Activated B cell treated with CpG ODN at 0.5 μM for 24 hours (primary cell): ENCODE measurements around the gene ISL2. TPM values are rescaled to one million over a fixed set of nuclear protein-coding genes. Genes with fewer than 3 reads are reported as not detected.

Source experiments
- ATAC-seq: fragments of 200-7000 bp; cut with Tn5 transposase; one replicate; pipeline ENCODE4 v1.10.0; 2021; ENCODE audit warnings: low read depth, mild to moderate bottlenecking, moderate library complexity
- CTCF ChIA-PET: fragments of 350-600 bp; sonication (Branson Sonifier 250); formaldehyde crosslinking; loops from one replicate; lab custom pipeline; 2021; ENCODE audit warnings: antibody characterized with exemption; lab: Charles Lee
- POLR2A ChIA-PET: fragments of 350-600 bp; sonication (Branson Sonifier 250); formaldehyde crosslinking; loops from one replicate; lab custom pipeline; 2021; ENCODE audit warnings: antibody characterized with exemption; lab: Charles Lee
- DNase-seq: peaks from one replicate; pipeline ENCODE4 v3.0.0; 2022
- H3K27ac Mint-ChIP-seq: one replicate; pipeline ENCODE4 v1.8.0; 2020; ENCODE audit warnings: mixed read lengths
- H3K27me3 Mint-ChIP-seq: one replicate; pipeline ENCODE4 v1.8.0; 2021; ENCODE audit warnings: mixed read lengths
- H3K36me3 Mint-ChIP-seq: one replicate; pipeline ENCODE4 v1.8.0; 2021; ENCODE audit warnings: low read depth, mixed read lengths
- H3K4me1 Mint-ChIP-seq: one replicate; pipeline ENCODE4 v1.8.0; 2021; ENCODE audit warnings: mixed read lengths
- H3K4me3 Mint-ChIP-seq: one replicate; pipeline ENCODE4 v1.8.0; 2020; ENCODE audit warnings: mild to moderate bottlenecking, mixed read lengths
- H3K9me3 Mint-ChIP-seq: one replicate; pipeline ENCODE4 v1.8.0; 2020; ENCODE audit warnings: mixed read lengths
- intact Hi-C: fragments of 100-400 bp; cut with micrococcal nuclease; formaldehyde crosslinking; loops from one replicate; pipeline ENCODE4 v1.15.1; 2024
- total RNA-seq: library from RNA; stranded (reverse); gene quantifications from 2 replicates; pipeline ENCODE4 v1.2.3, GENCODE V29; 2022
- TF ChIP-seq, protein P1 (sequence below): fragments of 200-600 bp; IDR thresholded peaks from one replicate; pipeline ENCODE4 v1.8.0; 2022; ENCODE audit warnings: antibody characterized with exemption, mild to moderate bottlenecking

ISL2 gene
- total RNA-seq, 1 donor from 2014 or later, result 0.35 TPM

DNA sequence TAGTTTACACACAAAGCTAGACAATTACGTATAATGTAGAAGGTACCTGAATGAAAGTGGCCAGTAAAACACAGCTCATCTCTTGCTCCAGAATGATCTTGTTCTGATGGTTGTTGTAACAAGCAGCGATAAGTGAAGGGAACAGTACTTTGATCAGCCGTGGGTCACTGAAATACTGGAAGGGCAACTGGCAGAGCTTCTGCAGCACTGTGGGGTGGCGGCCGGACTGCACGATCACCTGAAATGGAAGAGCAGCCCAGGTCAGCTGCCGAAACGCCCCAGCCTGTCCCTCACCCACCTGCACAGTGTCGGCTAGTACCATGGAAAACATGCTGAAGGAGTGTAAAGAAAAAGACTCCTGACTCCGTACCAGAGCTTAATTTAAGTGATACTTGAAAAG lies 17.3 kb downstream of the ISL2 start:
- H3K36me3 Mint-ChIP-seq, result peaks cover 22% of the 10 kb centered on the region
- no peaks in the 10 kb centered on the region for H3K4me1 Mint-ChIP-seq
- TF ChIP-seq, protein P1, sequence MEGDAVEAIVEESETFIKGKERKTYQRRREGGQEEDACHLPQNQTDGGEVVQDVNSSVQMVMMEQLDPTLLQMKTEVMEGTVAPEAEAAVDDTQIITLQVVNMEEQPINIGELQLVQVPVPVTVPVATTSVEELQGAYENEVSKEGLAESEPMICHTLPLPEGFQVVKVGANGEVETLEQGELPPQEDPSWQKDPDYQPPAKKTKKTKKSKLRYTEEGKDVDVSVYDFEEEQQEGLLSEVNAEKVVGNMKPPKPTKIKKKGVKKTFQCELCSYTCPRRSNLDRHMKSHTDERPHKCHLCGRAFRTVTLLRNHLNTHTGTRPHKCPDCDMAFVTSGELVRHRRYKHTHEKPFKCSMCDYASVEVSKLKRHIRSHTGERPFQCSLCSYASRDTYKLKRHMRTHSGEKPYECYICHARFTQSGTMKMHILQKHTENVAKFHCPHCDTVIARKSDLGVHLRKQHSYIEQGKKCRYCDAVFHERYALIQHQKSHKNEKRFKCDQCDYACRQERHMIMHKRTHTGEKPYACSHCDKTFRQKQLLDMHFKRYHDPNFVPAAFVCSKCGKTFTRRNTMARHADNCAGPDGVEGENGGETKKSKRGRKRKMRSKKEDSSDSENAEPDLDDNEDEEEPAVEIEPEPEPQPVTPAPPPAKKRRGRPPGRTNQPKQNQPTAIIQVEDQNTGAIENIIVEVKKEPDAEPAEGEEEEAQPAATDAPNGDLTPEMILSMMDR, result no peak
- no peaks in the 10 kb centered on the region for H3K9me3 Mint-ChIP-seq
- POLR2A ChIA-PET, result no interaction called here
- peaks cover 2% of the 10 kb centered on the region for H3K27me3 Mint-ChIP-seq
- intact Hi-C loops, result no loop called here
- CTCF ChIA-PET, result interaction anchor here (0.7 kb wide), 1 partner anchor 644 kb away, joined by 3 read pairs; no protein-coding TSS in a partner anchor
- ATAC-seq (no peak), DNase-seq (no peak)
- H3K4me3 Mint-ChIP-seq, result no peak overlapping the region
- H3K27ac Mint-ChIP-seq, result no peak overlapping the region

DNA sequence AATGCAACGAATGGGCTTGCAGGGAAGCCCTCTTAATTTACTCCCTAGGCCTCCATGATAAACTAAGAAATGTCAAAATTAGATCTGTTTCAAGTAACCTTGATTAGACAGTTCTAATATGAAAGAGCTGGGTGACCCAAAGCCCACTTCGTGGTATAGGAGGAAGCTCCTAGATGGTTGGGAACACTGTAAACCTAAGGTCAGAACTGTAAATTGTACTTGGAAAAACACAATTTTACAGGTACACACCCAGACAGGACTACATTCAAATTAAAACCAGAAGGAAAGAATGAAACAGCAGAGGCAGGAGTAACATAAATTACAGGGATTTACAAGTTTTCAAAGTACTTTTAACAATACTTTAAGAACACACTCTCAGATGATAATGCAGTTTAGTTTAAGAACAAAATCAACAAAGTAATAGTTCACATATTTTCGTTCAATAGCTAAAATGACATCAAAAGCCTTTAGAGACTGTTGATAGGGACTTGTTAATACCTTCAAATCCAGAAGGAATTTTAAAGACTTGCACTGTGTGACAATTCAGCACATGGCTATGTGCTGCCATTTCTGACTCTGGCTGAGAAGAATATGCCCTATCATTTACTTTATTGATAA lies 18.4 kb downstream of the ISL2 start:
- intact Hi-C loops, result no loop called here
- TF ChIP-seq, protein P1, result no peak
- Mint-ChIP-seq H3K27ac (no peak overlapping the region), H3K4me3 (no peak overlapping the region), H3K27me3 (no peaks in the 10 kb centered on the region), H3K9me3 (no peaks in the 10 kb centered on the region), H3K4me1 (no peaks in the 10 kb centered on the region), H3K36me3 (peaks cover 26% of the 10 kb centered on the region)
- DNase-seq (no peak), ATAC-seq (no peak)
- ChIA-PET CTCF (interaction anchor here (0.7 kb wide), 1 partner anchor 643 kb away, joined by 3 read pairs; no protein-coding TSS in a partner anchor), POLR2A (interaction anchor here (0.5 kb wide), 1 partner anchor 486 kb away, joined by 6 read pairs; no protein-coding TSS in a partner anchor)

DNA sequence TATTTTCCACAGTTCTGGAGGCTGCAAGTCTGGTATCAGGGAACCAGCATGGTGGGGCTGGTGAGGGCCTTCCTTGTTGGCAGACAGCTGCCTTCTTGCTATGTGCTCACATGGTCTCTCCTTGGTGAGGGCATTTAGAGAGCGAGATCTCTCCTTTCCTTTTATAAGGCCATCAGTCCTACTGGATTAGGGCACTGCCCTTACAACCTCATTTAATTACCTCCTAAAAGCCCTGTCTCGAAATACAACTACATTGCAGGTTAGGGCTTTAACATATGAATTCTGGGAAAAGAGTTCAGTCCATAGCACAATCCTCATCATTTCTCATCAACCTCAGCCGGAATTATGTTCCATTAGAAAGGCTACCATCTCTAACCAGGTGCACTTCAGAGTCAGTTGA lies 21.9 kb downstream of the ISL2 start:
- POLR2A ChIA-PET, result no interaction called here
- peaks cover 17% of the 10 kb centered on the region for H3K36me3 Mint-ChIP-seq

DNA sequence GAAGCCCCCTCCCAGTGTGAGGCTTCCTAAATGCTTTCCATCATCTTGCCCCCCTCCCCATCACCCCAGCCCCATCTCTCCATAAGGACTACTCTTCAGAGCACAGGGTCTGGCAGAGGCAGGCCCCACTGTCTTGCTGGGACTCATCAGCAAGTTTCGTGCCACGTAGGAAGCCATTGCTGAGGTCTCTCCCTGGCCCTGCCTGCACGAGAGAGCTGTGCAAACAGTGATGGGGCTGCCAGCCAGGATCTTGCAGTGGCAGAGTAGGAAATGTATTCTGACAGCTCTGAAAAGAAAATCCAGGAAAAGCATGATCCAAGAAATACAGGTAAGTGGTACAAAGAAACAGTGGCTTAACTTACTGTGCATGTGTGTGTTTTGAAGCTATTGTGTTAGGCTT lies 22.6 kb downstream of the ISL2 start:
- TF ChIP-seq, protein P1, result no peak
- Mint-ChIP-seq H3K36me3 (peaks cover 10% of the 10 kb centered on the region), H3K4me1 (no peaks in the 10 kb centered on the region), H3K27ac (no peak overlapping the region), H3K27me3 (no peaks in the 10 kb centered on the region), H3K9me3 (no peaks in the 10 kb centered on the region), H3K4me3 (no peak overlapping the region)
- DNase-seq, result no peak
- ATAC-seq, result no peak
- intact Hi-C loops, result no loop called here
- ChIA-PET CTCF (no interaction called here), POLR2A (no interaction called here)

More for the DNA sequence above, 21.9 kb downstream of the ISL2 start:
- H3K4me1 Mint-ChIP-seq, result no peaks in the 10 kb centered on the region
- H3K4me3 Mint-ChIP-seq, result no peak overlapping the region
- CTCF ChIA-PET, result no interaction called here
- TF ChIP-seq, protein P1, result no peak
- DNase-seq (no peak), ATAC-seq (no peak)
- intact Hi-C loops, result no loop called here
- no peaks in the 10 kb centered on the region for H3K9me3 Mint-ChIP-seq
- no peak overlapping the region for H3K27ac Mint-ChIP-seq
- no peaks in the 10 kb centered on the region for H3K27me3 Mint-ChIP-seq

- Mint-ChIP-seq H3K4me3 (no peak overlapping the region), H3K27me3 (no peaks in the 10 kb centered on the region), H3K27ac (no peak overlapping the region), H3K4me1 (no peaks in the 10 kb centered on the region), H3K36me3 (peaks cover 10% of the 10 kb centered on the region), H3K9me3 (no peaks in the 10 kb centered on the region)
- ChIA-PET POLR2A (no interaction called here), CTCF (no interaction called here)
- ATAC-seq (no peak), DNase-seq (no peak)
- intact Hi-C loops, result no loop called here
- TF ChIP-seq, protein P1, result no peak
These were observed 23.8 kb downstream of the ISL2 start for GRCh38 chr15:76360416-76360815.
